Mesenteric fat pad (tissue), 1 donor: Measurements from ENCODE around the gene CFAP57. TPM values are rescaled to one million over a fixed set of nuclear protein-coding genes. Genes with fewer than 3 reads are reported as not detected.
"Not testable (repeated sequence)": the region's sequence is repeated elsewhere in the genome, so short reads cannot be mapped to it uniquely, and the experiment has no call there.

Source experiments
- DNase-seq: peaks from one replicate; pipeline ENCODE4 v3.0.0-alpha.2; 2020; ENCODE audit warnings: low spot score
- total RNA-seq: library from RNA; stranded (reverse); fragmentation: NEBNext Ultra II Directional; extraction: Animal tissue kit (Norgen Biotek cat#: 25700); gene quantifications from one replicate; pipeline ENCODE4 v1.2.1, GENCODE V29; 2021
- donor health status: DM: yes; HTN: yes; CAD: no.

Gene CFAP57
- total RNA-seq, 1 donor from 2014 or later: 0.19 TPM

- DNase-seq: no peak
Measured at GRCh38 chr1:43172527-43172972, 420 bp downstream of the CFAP57 start.

DNA sequence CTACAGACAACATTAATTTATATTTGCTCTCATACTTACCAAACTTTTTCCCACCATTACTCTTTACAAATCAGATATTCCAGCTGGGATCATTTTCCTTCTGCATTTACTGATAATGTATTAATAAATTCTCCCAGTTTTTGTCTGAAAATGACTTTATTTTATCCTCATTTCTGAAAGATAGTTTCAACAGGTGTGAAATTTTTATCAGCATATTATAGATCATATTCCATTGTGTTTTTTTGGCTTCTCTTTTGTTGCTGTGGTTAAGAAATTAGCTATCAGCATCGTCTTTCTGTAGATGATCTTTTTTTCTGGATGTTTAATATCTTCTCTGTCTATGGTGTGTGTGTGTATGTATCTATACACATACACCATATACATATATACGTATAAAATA is 2.7 kb downstream of the CFAP57 start:
- DNase-seq: no peak

DNA sequence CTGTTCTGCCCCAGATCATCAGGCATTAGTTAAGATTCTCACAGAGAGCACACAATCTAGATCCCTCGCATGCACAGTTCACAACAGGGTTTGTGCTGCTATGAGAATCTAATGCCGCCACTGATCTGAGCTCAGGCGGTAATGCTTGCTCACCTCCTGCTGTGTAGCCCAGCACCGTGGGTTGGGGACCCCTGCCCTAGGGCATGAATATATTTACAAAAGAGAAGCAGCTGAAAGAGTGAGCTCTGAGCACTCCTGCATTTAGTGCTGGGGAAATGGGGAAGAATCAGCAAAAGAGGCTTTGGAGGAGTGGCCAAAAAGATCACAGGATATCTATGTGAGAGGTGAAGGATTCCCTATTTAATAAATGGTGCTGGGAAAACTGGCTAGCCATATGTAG is 5.6 kb downstream of the CFAP57 start:
- DNase-seq: no peak

GRCh38 chr1:43184388-43184787 is 12.3 kb downstream of the CFAP57 start:
- DNase-seq: no peak

GRCh38 chr1:43184995-43185394 is 12.9 kb downstream of the CFAP57 start:
- no peak for DNase-seq

GRCh38 chr1:43188106-43188505 is 16.0 kb downstream of the CFAP57 start:
- DNase-seq: no peak

GRCh38 chr1:43194509-43194908 is 22.4 kb downstream of the CFAP57 start:
- DNase-seq: no peak

- no peak for DNase-seq
Measured at GRCh38 chr1:43197343-43198127, 25.4 kb downstream of the CFAP57 start.

GRCh38 chr1:43199093-43199726 is 27.1 kb downstream of the CFAP57 start:
- DNase-seq: no peak

DNA sequence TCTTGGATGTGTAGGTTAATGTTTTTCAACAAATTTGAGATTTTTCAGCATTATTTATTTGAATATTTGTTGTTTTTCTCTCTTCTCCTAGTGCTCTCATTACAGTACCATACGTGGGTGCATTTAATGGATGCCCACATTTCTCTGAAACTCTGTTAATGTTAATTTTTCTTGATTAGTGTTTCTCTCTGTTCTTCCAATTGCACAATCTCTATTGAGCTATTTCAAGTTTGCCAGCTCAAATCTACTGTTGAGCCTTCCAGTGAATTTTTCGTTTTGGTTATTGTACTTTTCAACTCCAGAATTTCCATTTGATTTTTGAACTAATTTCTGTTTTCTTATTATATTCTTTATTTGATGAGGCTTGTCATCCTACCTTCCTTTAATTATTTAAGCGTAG is 31.7 kb downstream of the CFAP57 start:
- DNase-seq: no peak

- DNase-seq: no peak
Measured at GRCh38 chr1:43204394-43204793, 32.3 kb downstream of the CFAP57 start.

DNA sequence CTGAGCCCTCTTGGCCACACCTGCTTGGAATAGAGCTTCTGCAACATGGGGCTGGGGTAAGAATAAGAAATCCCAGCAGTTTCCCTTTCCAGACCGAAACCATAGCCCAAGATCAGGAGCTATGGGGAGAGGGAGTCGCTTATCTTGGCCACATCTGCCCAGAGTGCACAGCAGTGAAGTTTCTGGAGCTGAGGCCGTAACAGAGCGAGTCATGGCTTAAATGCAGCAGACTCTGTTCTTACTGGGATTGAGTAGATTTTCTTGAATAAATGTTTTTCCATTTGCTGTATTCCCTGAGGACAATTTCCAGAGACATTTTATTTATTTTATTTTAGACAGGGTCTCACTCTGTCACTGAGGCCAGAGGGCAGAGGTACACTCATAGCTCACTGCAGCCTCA is 33.5 kb downstream of the CFAP57 start:
- DNase-seq: no peak

GRCh38 chr1:43206600-43207228 is 34.6 kb downstream of the CFAP57 start:
- no peak for DNase-seq

DNA sequence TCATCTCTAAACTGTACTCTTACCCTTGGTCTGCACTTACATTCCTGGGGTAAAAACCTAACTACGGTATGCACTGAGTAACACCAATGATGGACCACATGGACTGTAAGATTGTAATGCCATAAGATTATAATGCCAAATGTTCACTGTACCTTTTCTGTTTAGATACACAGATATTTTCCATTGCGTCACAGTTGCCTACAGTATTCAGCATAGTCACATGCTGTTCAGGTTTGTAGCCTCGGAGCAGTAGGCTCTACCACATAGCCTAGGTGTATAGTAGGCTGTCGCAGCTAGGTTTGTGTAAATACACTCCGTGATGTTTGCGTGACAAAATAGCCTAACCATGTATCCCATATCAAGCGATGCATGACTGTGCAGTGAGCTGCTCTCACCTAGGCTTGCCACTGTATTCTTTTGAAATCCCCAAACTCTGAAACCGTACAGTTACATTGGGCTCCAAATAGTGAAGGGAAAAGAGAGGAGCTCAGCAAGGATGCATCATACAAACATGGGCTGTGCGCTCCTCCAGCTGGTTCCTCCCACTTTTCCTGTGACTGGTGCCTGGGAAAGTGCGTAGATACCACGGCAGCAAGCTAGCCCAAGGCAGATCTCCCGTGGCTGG is 35.2 kb downstream of the CFAP57 start:
- no peak for DNase-seq

GRCh38 chr1:43208277-43208676 is 36.1 kb downstream of the CFAP57 start:
- DNase-seq: not testable (repeated sequence)

DNA sequence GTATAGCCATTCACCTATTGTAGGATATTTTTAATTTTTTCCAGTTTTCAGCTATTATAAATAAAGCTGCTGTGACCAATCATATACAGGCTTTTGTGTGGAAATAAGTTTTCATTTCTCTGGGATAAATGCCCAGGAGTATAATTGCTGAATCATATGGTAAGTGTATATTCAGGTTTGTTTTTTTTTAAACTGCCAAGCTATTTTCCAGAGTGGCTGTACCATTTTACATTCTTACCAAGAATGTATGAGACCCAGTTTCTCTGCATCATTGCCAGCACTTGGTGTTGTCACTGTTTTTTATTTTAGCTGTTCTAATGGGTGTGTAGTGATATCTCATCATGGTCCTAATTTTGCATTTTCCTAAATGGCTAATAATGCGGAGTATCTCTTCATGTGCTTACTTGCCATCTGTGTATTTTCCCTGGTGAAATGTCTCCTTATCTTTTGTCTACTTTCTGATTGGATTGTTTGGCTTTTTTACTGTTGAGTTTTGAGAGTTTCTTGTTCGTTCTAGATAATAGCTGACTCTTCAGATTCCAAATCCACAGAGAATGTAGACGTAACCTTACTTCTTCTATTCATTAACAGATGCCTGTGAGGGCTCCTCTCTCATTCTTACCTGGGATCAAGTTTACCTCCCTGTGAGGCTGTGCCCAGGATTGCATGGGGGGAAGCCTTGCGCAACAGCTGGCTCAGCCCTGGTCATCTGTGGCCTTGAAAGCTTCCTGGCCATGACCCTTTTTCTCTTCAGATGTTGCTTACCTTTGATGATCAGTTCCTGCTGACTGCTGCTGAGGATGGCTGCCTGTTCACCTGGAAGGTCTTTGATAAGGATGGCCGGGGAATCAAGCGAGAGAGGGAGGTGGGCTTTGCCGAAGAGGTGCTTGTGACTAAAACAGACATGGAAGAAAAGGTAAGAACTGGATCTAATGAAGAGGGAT is 42.6 kb downstream of the CFAP57 start:
- DNase-seq: no peak

- DNase-seq: no peak
Measured at GRCh38 chr1:43217747-43218146, 45.6 kb downstream of the CFAP57 start.

GRCh38 chr1:43220905-43221778 is 49.0 kb downstream of the CFAP57 start:
- DNase-seq: no peak

DNA sequence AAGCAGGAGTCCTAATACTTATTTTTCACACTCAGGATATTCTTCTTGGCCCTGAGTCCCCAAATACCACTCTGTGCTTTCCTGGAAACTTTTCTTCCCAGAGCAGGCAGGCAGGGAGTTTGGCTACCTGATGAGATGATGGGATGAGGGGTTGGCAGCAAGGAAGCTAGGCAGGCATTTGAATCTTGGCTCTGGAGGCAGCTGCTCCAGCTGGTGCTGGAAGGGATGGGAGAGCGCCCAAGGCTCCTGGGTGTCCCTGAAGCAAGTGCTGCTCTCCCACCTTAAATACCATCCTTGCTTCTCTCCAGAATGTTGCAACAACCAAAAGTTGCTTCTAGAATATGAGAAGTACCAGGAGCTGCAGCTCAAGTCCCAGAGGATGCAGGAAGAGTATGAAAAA is 49.7 kb downstream of the CFAP57 start:
- no peak for DNase-seq

- DNase-seq: no peak
Measured at GRCh38 chr1:43222879-43223278, 50.7 kb downstream of the CFAP57 start.
